Measurements from ENCODE around the gene HCN2.
"Not testable (repeated sequence)": the region's sequence is repeated elsewhere in the genome, so short reads cannot be mapped to it uniquely, and the experiment has no call there.

The HCN2 gene

GRCh38 chr19:605061-605971 is 15.6 kb downstream of the HCN2 start:
- DNase-seq (ENCODE audit: low read depth), result not testable (repeated sequence)

- no peak for DNase-seq (ENCODE audit: low read depth)
These were observed 17.8 kb downstream of the HCN2 start for GRCh38 chr19:607301-608154.

GRCh38 chr19:608155-609003 is 18.7 kb downstream of the HCN2 start:
- no peak for DNase-seq (ENCODE audit: low read depth)

- DNase-seq (ENCODE audit: low read depth), result peak; percentile 63
These were observed 19.3 kb downstream of the HCN2 start for GRCh38 chr19:609004-609346.

GRCh38 chr19:610071-610800 is 20.6 kb downstream of the HCN2 start:
- peak; percentile 61 for DNase-seq (ENCODE audit: low read depth)

- DNase-seq (ENCODE audit: low read depth), result peak; percentile 95
These were observed 21.3 kb downstream of the HCN2 start for GRCh38 chr19:610801-611480.

- DNase-seq (ENCODE audit: low read depth), result no peak
These were observed 21.8 kb downstream of the HCN2 start for GRCh38 chr19:611481-611868.

GRCh38 chr19:612941-613340 is 23.3 kb downstream of the HCN2 start:
- DNase-seq (ENCODE audit: low read depth), result no peak

- no peak for DNase-seq (ENCODE audit: low read depth)
These were observed 24.3 kb downstream of the HCN2 start for GRCh38 chr19:613732-614567.

GRCh38 chr19:615619-616018 is 25.9 kb downstream of the HCN2 start:
- no peak for DNase-seq (ENCODE audit: low read depth)

- DNase-seq (ENCODE audit: low read depth), result no peak
These were observed 26.5 kb downstream of the HCN2 start for GRCh38 chr19:616062-616700.

GRCh38 chr19:616747-617526 is 27.3 kb downstream of the HCN2 start:
- no peak for DNase-seq (ENCODE audit: low read depth)

- DNase-seq (ENCODE audit: low read depth), result no peak
These were observed 28.0 kb downstream of the HCN2 start for GRCh38 chr19:617551-618246.

- no peak for DNase-seq (ENCODE audit: low read depth)
These were observed 28.6 kb downstream of the HCN2 start for GRCh38 chr19:618247-618619.

- DNase-seq (ENCODE audit: low read depth), result no peak
These were observed 29.1 kb downstream of the HCN2 start for GRCh38 chr19:618674-619285.

GRCh38 chr19:619286-620002 is 29.8 kb downstream of the HCN2 start:
- DNase-seq (ENCODE audit: low read depth), result no peak
